ENCODE results near the gene KIF5C.

Gene KIF5C

GRCh38 chr2:148874868-148875341 lies at the start of gene KIF5C:
Gene KIF5C (plus strand): TSS chr2:148875227. CDS start chr2:148875618, 391 bp downstream.
- peak; percentile 93 for DNase-seq (ENCODE audit: low read depth, low spot score)
- H3K4me3 ChIP-seq (ENCODE audit: insufficient read length, low read depth) = peak within 1 kb of the TSS; percentile 80

GRCh38 chr2:148826791-148827190 lies 48.2 kb upstream of the KIF5C start:
- TF ChIP-seq YY1 (IDR thresholded peaks at IDR 0.05; ENCODE audit: insufficient read depth, insufficient read length) (no peak), ZNF274 (IDR thresholded peaks at IDR 0.05; ENCODE audit: low read depth, low read length) (no peak), SUZ12 (IDR thresholded peaks at IDR 0.05; ENCODE audit: extremely low read depth, insufficient read depth, insufficient read length) (no peak)
- Histone ChIP-seq H3K4me1 (ENCODE audit: insufficient read depth, insufficient read length) (no peaks in the 10 kb centered on the region), H3K27me3 (ENCODE audit: insufficient read depth, insufficient read length) (no peaks in the 10 kb centered on the region), H3K9me3 (ENCODE audit: insufficient read depth, low read length) (no peaks in the 10 kb centered on the region), H3K9ac (ENCODE audit: insufficient read length, low read depth) (no peak overlapping the region), H3K36me3 (ENCODE audit: insufficient read depth, insufficient read length, low read length) (no peaks in the 10 kb centered on the region), H3K4me3 (ENCODE audit: insufficient read length, low read depth) (no peak overlapping the region)
- DNase-seq (ENCODE audit: low read depth, low spot score) = no peak

More at GRCh38 chr2:148874868-148875341, at the start of gene KIF5C:
- H3K27me3 ChIP-seq (ENCODE audit: insufficient read depth, insufficient read length) = no peaks in the 10 kb centered on the region
- H3K4me1 ChIP-seq (ENCODE audit: insufficient read depth, insufficient read length) = peaks cover 3% of the 10 kb centered on the region
- no peaks in the 10 kb centered on the region for H3K36me3 ChIP-seq (ENCODE audit: insufficient read depth, insufficient read length, low read length)
- TF ChIP-seq SUZ12 (IDR thresholded peaks at IDR 0.05; ENCODE audit: extremely low read depth, insufficient read depth, insufficient read length) (no peak), ZNF274 (IDR thresholded peaks at IDR 0.05; ENCODE audit: low read depth, low read length) (no peak), YY1 (IDR thresholded peaks at IDR 0.05; ENCODE audit: insufficient read depth, insufficient read length) (no peak)
- peaks cover 11% of the 10 kb centered on the region; the same call in 1 of the 2 replicates for H3K9me3 ChIP-seq (ENCODE audit: insufficient read depth, low read length)
- peak within 1 kb of the TSS; percentile 90 for H3K9ac ChIP-seq (ENCODE audit: insufficient read length, low read depth)

- no peak for DNase-seq (ENCODE audit: low read depth, low spot score)
- no peaks in the 10 kb centered on the region for H3K9me3 ChIP-seq (ENCODE audit: insufficient read depth, low read length)
- H3K27me3 ChIP-seq (ENCODE audit: insufficient read depth, insufficient read length) = no peaks in the 10 kb centered on the region
- H3K9ac ChIP-seq (ENCODE audit: insufficient read length, low read depth) = no peak overlapping the region
- H3K4me3 ChIP-seq (ENCODE audit: insufficient read length, low read depth) = no peak overlapping the region
- TF ChIP-seq SUZ12 (IDR thresholded peaks at IDR 0.05; ENCODE audit: extremely low read depth, insufficient read depth, insufficient read length) = no peak
- no peak for TF ChIP-seq YY1 (IDR thresholded peaks at IDR 0.05; ENCODE audit: insufficient read depth, insufficient read length)
- TF ChIP-seq ZNF274 (IDR thresholded peaks at IDR 0.05; ENCODE audit: low read depth, low read length) = no peak
- no peaks in the 10 kb centered on the region for H3K4me1 ChIP-seq (ENCODE audit: insufficient read depth, insufficient read length)
- no peaks in the 10 kb centered on the region for H3K36me3 ChIP-seq (ENCODE audit: insufficient read depth, insufficient read length, low read length)
These were observed 46.1 kb upstream of the KIF5C start for GRCh38 chr2:148828941-148829340.

GRCh38 chr2:148829618-148830017 lies 45.4 kb upstream of the KIF5C start:
- H3K9me3 ChIP-seq (ENCODE audit: insufficient read depth, low read length) = no peaks in the 10 kb centered on the region
- no peaks in the 10 kb centered on the region for H3K4me1 ChIP-seq (ENCODE audit: insufficient read depth, insufficient read length)
- peaks cover under 1% of the 10 kb centered on the region for H3K27me3 ChIP-seq (ENCODE audit: insufficient read depth, insufficient read length)
- TF ChIP-seq YY1 (IDR thresholded peaks at IDR 0.05; ENCODE audit: insufficient read depth, insufficient read length) (no peak), ZNF274 (IDR thresholded peaks at IDR 0.05; ENCODE audit: low read depth, low read length) (no peak), SUZ12 (IDR thresholded peaks at IDR 0.05; ENCODE audit: extremely low read depth, insufficient read depth, insufficient read length) (no peak)
- H3K36me3 ChIP-seq (ENCODE audit: insufficient read depth, insufficient read length, low read length) = no peaks in the 10 kb centered on the region
- DNase-seq (ENCODE audit: low read depth, low spot score) = no peak
- no peak overlapping the region for H3K9ac ChIP-seq (ENCODE audit: insufficient read length, low read depth)
- H3K4me3 ChIP-seq (ENCODE audit: insufficient read length, low read depth) = no peak overlapping the region

GRCh38 chr2:148832637-148833036 lies 42.4 kb upstream of the KIF5C start:
- H3K9ac ChIP-seq (ENCODE audit: insufficient read length, low read depth) = no peak overlapping the region
- H3K36me3 ChIP-seq (ENCODE audit: insufficient read depth, insufficient read length, low read length) = no peaks in the 10 kb centered on the region
- peaks cover 4% of the 10 kb centered on the region for H3K27me3 ChIP-seq (ENCODE audit: insufficient read depth, insufficient read length)
- no peak for DNase-seq (ENCODE audit: low read depth, low spot score)
- no peak overlapping the region for H3K4me3 ChIP-seq (ENCODE audit: insufficient read length, low read depth)
- no peaks in the 10 kb centered on the region for H3K4me1 ChIP-seq (ENCODE audit: insufficient read depth, insufficient read length)
- TF ChIP-seq SUZ12 (IDR thresholded peaks at IDR 0.05; ENCODE audit: extremely low read depth, insufficient read depth, insufficient read length) = no peak
- TF ChIP-seq YY1 (IDR thresholded peaks at IDR 0.05; ENCODE audit: insufficient read depth, insufficient read length) = no peak
- no peak for TF ChIP-seq ZNF274 (IDR thresholded peaks at IDR 0.05; ENCODE audit: low read depth, low read length)
- no peaks in the 10 kb centered on the region for H3K9me3 ChIP-seq (ENCODE audit: insufficient read depth, low read length)

GRCh38 chr2:148842050-148842449 lies 33.0 kb upstream of the KIF5C start:
- H3K27me3 ChIP-seq (ENCODE audit: insufficient read depth, insufficient read length) = no peaks in the 10 kb centered on the region
- no peak for DNase-seq (ENCODE audit: low read depth, low spot score)
- H3K36me3 ChIP-seq (ENCODE audit: insufficient read depth, insufficient read length, low read length) = no peaks in the 10 kb centered on the region
- TF ChIP-seq SUZ12 (IDR thresholded peaks at IDR 0.05; ENCODE audit: extremely low read depth, insufficient read depth, insufficient read length) = no peak
- no peak for TF ChIP-seq YY1 (IDR thresholded peaks at IDR 0.05; ENCODE audit: insufficient read depth, insufficient read length)
- no peak for TF ChIP-seq ZNF274 (IDR thresholded peaks at IDR 0.05; ENCODE audit: low read depth, low read length)
- no peaks in the 10 kb centered on the region for H3K9me3 ChIP-seq (ENCODE audit: insufficient read depth, low read length)
- H3K4me1 ChIP-seq (ENCODE audit: insufficient read depth, insufficient read length) = no peaks in the 10 kb centered on the region
- no peak overlapping the region for H3K4me3 ChIP-seq (ENCODE audit: insufficient read length, low read depth)
- no peak overlapping the region for H3K9ac ChIP-seq (ENCODE audit: insufficient read length, low read depth)

- DNase-seq (ENCODE audit: low read depth, low spot score) = no peak
- no peak overlapping the region for H3K9ac ChIP-seq (ENCODE audit: insufficient read length, low read depth)
- no peaks in the 10 kb centered on the region for H3K36me3 ChIP-seq (ENCODE audit: insufficient read depth, insufficient read length, low read length)
- H3K4me1 ChIP-seq (ENCODE audit: insufficient read depth, insufficient read length) = no peaks in the 10 kb centered on the region
- H3K27me3 ChIP-seq (ENCODE audit: insufficient read depth, insufficient read length) = no peaks in the 10 kb centered on the region
- TF ChIP-seq YY1 (IDR thresholded peaks at IDR 0.05; ENCODE audit: insufficient read depth, insufficient read length) (no peak), ZNF274 (IDR thresholded peaks at IDR 0.05; ENCODE audit: low read depth, low read length) (no peak), SUZ12 (IDR thresholded peaks at IDR 0.05; ENCODE audit: extremely low read depth, insufficient read depth, insufficient read length) (no peak)
- no peaks in the 10 kb centered on the region for H3K9me3 ChIP-seq (ENCODE audit: insufficient read depth, low read length)
- H3K4me3 ChIP-seq (ENCODE audit: insufficient read length, low read depth) = no peak overlapping the region
These were observed 26.9 kb upstream of the KIF5C start for GRCh38 chr2:148848146-148848545.

Data from NT2/D1 (cell line).